HL-60 (cell line): ENCODE results near the gene PRG3.

Source experiments
- POLR2AphosphoS5 ChIP-seq: IDR thresholded peaks from 2 replicates; pipeline ENCODE4 v1.6.1; 2012; ENCODE audit warnings: low read depth
- TF ChIP-seq, protein P1 (sequence below): IDR thresholded peaks from one replicate; pipeline ENCODE4 v1.5.1; 2011; ENCODE audit warnings: low read length, control low read depth, inconsistent platforms; ENCODE audit not compliant: insufficient read depth

DNA sequence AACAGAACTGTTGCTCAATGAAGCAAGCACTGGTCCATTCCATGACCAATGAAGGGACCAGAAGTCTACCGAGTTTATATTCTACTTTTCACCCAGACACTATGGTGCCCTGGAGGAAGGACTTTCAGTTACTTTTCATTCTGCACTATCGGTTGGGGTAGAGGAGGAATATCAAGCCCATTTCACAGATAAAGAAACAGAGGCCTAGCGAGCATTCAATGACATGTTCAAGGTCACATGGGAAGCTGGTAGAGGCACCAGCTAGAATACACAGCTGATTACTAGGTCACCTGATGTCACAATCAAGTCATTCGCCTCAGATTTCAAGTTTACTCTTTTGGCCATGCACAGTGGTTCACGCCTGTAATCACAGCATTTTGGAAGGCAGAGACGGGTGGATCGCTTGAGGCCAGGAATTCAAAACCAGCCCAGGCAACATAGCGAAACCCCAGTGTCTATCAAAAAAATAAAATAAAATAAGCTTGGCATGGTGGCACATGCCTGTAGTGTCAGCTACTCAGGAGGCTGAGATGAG lies 27.1 kb upstream of the PRG3 start:
- TF ChIP-seq, protein P1, sequence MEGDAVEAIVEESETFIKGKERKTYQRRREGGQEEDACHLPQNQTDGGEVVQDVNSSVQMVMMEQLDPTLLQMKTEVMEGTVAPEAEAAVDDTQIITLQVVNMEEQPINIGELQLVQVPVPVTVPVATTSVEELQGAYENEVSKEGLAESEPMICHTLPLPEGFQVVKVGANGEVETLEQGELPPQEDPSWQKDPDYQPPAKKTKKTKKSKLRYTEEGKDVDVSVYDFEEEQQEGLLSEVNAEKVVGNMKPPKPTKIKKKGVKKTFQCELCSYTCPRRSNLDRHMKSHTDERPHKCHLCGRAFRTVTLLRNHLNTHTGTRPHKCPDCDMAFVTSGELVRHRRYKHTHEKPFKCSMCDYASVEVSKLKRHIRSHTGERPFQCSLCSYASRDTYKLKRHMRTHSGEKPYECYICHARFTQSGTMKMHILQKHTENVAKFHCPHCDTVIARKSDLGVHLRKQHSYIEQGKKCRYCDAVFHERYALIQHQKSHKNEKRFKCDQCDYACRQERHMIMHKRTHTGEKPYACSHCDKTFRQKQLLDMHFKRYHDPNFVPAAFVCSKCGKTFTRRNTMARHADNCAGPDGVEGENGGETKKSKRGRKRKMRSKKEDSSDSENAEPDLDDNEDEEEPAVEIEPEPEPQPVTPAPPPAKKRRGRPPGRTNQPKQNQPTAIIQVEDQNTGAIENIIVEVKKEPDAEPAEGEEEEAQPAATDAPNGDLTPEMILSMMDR = no peak
- TF ChIP-seq POLR2AphosphoS5 = no peak
